Breast epithelium (tissue), 4 donors: Measurements from ENCODE around the gene KISS1. TPM values are rescaled to one million over a fixed set of nuclear protein-coding genes. Genes with fewer than 3 reads are reported as not detected.

Experiments
- DNase-seq, 2 donors: peaks; one replicate each; pipeline ENCODE4 v3.0.0-alpha.2; 2019; ENCODE audit warnings: low spot score in 2 of 2
- H3K27ac ChIP-seq, 2 donors: fragments of 200-600 bp; sonication (generic) in 1 of 2; one replicate each; pipeline ENCODE4 v1.5.1; 2016 to 2019; ENCODE audit warnings: mild to moderate bottlenecking in 1 of 2
- H3K27me3 ChIP-seq, 2 donors: fragments of 200-600 bp; sonication (generic) in 1 of 2; one replicate each; pipeline versions ENCODE4 v1.5.1 to v1.6.0; 2017 to 2019; ENCODE audit warnings: control low read depth in 1 of 2, mild to moderate bottlenecking in 1 of 2
- H3K36me3 ChIP-seq: fragments of 200-600 bp; one replicate; pipeline ENCODE4 v1.5.1; 2019
- H3K4me1 ChIP-seq, 2 donors: fragments of 200-600 bp; sonication (generic); one replicate each; pipeline ENCODE4 v1.5.1; 2016 to 2019; ENCODE audit warnings: control low read depth in 1 of 2
- H3K4me3 ChIP-seq, 3 donors: fragments of 200-600 bp; sonication (generic); 1 replicate in 2 of 3; 2 replicates in 1 of 3; pipeline ENCODE4 v1.5.1; 2016 to 2019; ENCODE audit warnings: mild to moderate bottlenecking in 3 of 3, moderate library complexity in 2 of 3
- H3K9me3 ChIP-seq, 2 donors: fragments of 200-600 bp; sonication (generic) in 1 of 2; one replicate each; pipeline ENCODE4 v1.5.1; 2016 to 2019; ENCODE audit warnings: control low read depth in 1 of 2
- CTCF ChIP-seq, 3 donors: fragments of 450-650 bp; IDR thresholded peaks; one replicate each; pipeline ENCODE4 v1.5.1; 2016 to 2017; ENCODE audit warnings: antibody characterized with exemption in 3 of 3, mild to moderate bottlenecking in 3 of 3, moderate library complexity in 3 of 3
- POLR2A ChIP-seq: fragments of 450-650 bp; IDR thresholded peaks from one replicate; pipeline ENCODE4 v1.6.1; 2016; ENCODE audit warnings: antibody characterized with exemption, mild to moderate bottlenecking, moderate library complexity
- POLR2AphosphoS5 ChIP-seq, 3 donors: sonication (generic); formaldehyde crosslinking; IDR thresholded peaks; one replicate each; pipeline ENCODE4 v1.6.1; 2017; ENCODE audit warnings: antibody characterized with exemption in 3 of 3
- intact Hi-C: fragments of 100-400 bp; cut with DNase I; formaldehyde crosslinking; loops from one replicate; pipeline ENCODE4 v1.15.1; 2023; ENCODE audit warnings: low total_unique reads
- total RNA-seq, 3 donors: library from RNA; depleted of rRNA; stranded (reverse); fragments of >200 nt; gene quantifications; one replicate each; pipeline ENCODE4 v1.1.0, GENCODE V29; 2016

The KISS1 gene
- total RNA-seq, 3 donors from 2014 or later, result not detected

GRCh38 chr1:204222006-204222763 lies 25.9 kb upstream of the KISS1 start:
- Histone ChIP-seq H3K4me1 (peaks cover 0 to 4% of the 10 kb centered on the region in 2 donors), H3K36me3 (no peaks in the 10 kb centered on the region), H3K9me3 (no peaks in the 10 kb centered on the region), H3K27ac (no peak overlapping the region), H3K27me3 (no peaks in the 10 kb centered on the region), H3K4me3 (no peak overlapping the region)
- intact Hi-C loops, result no loop called here
- TF ChIP-seq CTCF (IDR thresholded peaks at IDR 0.05) (no peak), POLR2AphosphoS5 (IDR thresholded peaks at IDR 0.05) (no peak), POLR2A (no peak)
- no peak for DNase-seq

GRCh38 chr1:204221271-204221670 lies 25.0 kb upstream of the KISS1 start:
- TF ChIP-seq POLR2A, result no peak
- no peak for TF ChIP-seq CTCF (IDR thresholded peaks at IDR 0.05)
- no peak for TF ChIP-seq POLR2AphosphoS5 (IDR thresholded peaks at IDR 0.05)
- Histone ChIP-seq H3K27me3 (no peaks in the 10 kb centered on the region), H3K36me3 (no peaks in the 10 kb centered on the region), H3K9me3 (no peaks in the 10 kb centered on the region), H3K4me1 (peaks cover 0 to 4% of the 10 kb centered on the region in 2 donors), H3K4me3 (no peak overlapping the region), H3K27ac (no peak overlapping the region)
- intact Hi-C loops, result no loop called here
- no peak for DNase-seq

- intact Hi-C loops, result no loop called here
- H3K4me1 ChIP-seq, result no peaks in the 10 kb centered on the region
- H3K36me3 ChIP-seq, result no peaks in the 10 kb centered on the region
- no peaks in the 10 kb centered on the region for H3K27me3 ChIP-seq
- no peak for DNase-seq
- no peak overlapping the region for H3K4me3 ChIP-seq
- H3K27ac ChIP-seq, result no peak overlapping the region
- H3K9me3 ChIP-seq, result no peaks in the 10 kb centered on the region
- TF ChIP-seq POLR2AphosphoS5 (IDR thresholded peaks at IDR 0.05) (no peak), CTCF (IDR thresholded peaks at IDR 0.05) (no peak), POLR2A (no peak)
Measured at GRCh38 chr1:204219971-204220616, 23.8 kb upstream of the KISS1 start.

GRCh38 chr1:204218552-204218951 lies 22.3 kb upstream of the KISS1 start:
- no peak for TF ChIP-seq POLR2A
- TF ChIP-seq POLR2AphosphoS5 (IDR thresholded peaks at IDR 0.05), result no peak
- Histone ChIP-seq H3K27ac (no peak overlapping the region), H3K4me1 (no peaks in the 10 kb centered on the region), H3K9me3 (no peaks in the 10 kb centered on the region), H3K27me3 (no peaks in the 10 kb centered on the region), H3K36me3 (no peaks in the 10 kb centered on the region), H3K4me3 (no peak overlapping the region)
- DNase-seq, result no peak
- intact Hi-C loops, result no loop called here

GRCh38 chr1:204217648-204218000 lies 21.3 kb upstream of the KISS1 start:
- H3K36me3 ChIP-seq, result no peaks in the 10 kb centered on the region
- no peaks in the 10 kb centered on the region for H3K9me3 ChIP-seq
- H3K27me3 ChIP-seq, result no peaks in the 10 kb centered on the region
- H3K27ac ChIP-seq, result no peak overlapping the region
- no peaks in the 10 kb centered on the region for H3K4me1 ChIP-seq
- intact Hi-C loops, result no loop called here
- DNase-seq, result no peak
- TF ChIP-seq POLR2AphosphoS5 (IDR thresholded peaks at IDR 0.05), result no peak
- no peak for TF ChIP-seq CTCF (IDR thresholded peaks at IDR 0.05)
- no peak for TF ChIP-seq POLR2A
- H3K4me3 ChIP-seq, result no peak overlapping the region
